ENCODE measurements around the gene MRPS18C. TPM values are rescaled to one million over a fixed set of nuclear protein-coding genes. Genes with fewer than 3 reads are reported as not detected.

MRPS18C gene
- polyA plus RNA-seq, 2 of the 4 experiments (the other 2 are of a cell fraction) = 67.4 to 132 TPM

DNA sequence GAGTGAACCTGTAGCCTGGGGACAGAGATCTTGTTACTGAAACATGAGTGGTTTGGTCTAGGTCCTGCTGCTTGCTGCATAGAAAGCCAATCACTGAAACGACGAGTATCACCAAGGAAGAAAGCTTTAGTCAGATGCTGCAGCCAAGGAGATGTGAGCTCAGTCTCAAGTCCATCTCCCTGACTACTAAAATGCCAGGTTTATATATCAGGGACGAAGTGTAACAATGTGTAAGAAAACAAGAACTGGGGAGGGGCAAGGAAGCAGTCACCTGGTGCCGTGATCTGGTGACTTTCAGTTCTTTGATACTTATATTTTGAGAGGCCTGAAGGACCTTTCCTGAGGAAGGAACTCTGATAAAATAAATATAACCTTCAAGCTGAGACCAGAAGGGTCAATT is 48.6 kb downstream of the MRPS18C start:
- no peak for FAIRE-seq

DNA sequence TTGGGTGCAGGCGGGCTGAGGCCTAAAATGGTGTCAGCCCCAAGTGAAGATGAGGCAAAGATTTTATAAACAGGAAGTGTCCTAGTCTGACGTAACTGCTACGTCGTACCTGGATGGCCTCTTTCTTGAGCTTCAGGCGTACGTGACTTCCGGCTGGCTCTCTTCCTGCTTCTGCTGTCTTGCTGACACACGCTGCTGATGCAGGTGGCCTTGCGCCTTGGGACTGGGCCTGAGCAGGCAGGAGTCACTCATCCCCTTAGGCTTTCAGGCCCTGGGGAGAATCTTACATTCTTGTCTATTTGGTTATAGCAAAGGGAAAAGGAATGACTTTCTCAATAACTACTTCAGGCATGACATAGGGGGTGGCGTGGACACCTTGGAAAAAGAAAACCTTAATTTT is 49.1 kb downstream of the MRPS18C start:
- CTCF ChIA-PET = no interaction called here
- no peak for DNase-seq (ENCODE audit: low read depth in 1 of 2, low spot score in 1 of 2)
- H3K4me3 ChIP-seq = no peak overlapping the region
- no peaks in the 10 kb centered on the region for H3K4me1 ChIP-seq
- H3K4me2 ChIP-seq = no peak overlapping the region
- TF ChIP-seq KDM5A (IDR thresholded peaks at IDR 0.05) (no peak), ZFP36 (IDR thresholded peaks at IDR 0.05; ENCODE audit: borderline replicate concordance, partially characterized antibody) (no peak), MAFK (IDR thresholded peaks at IDR 0.05; ENCODE audit: partially characterized antibody) (no peak), RAD21 (conservative IDR thresholded peaks at IDR 0.05 in 1 of 2, IDR thresholded peaks at IDR 0.05 in 1 of 2) (no peak), HDAC2 (IDR thresholded peaks at IDR 0.05) (no peak), HOXA7 (CRISPR knock-in tag; IDR thresholded peaks at IDR 0.05) (no peak), HOXB13 (CRISPR knock-in tag; IDR thresholded peaks at IDR 0.05; ENCODE audit: low read depth) (no peak), TP53 (CRISPR knock-in tag; IDR thresholded peaks at IDR 0.05) (no peak), JUN (IDR thresholded peaks at IDR 0.05) (no peak), CEBPB (IDR thresholded peaks at IDR 0.05) (no peak), CHD4 (IDR thresholded peaks at IDR 0.05; ENCODE audit: borderline replicate concordance) (no peak), KDM1A (IDR thresholded peaks at IDR 0.05; ENCODE audit: low read depth) (no peak)
- TF ChIP-seq, protein P1, sequence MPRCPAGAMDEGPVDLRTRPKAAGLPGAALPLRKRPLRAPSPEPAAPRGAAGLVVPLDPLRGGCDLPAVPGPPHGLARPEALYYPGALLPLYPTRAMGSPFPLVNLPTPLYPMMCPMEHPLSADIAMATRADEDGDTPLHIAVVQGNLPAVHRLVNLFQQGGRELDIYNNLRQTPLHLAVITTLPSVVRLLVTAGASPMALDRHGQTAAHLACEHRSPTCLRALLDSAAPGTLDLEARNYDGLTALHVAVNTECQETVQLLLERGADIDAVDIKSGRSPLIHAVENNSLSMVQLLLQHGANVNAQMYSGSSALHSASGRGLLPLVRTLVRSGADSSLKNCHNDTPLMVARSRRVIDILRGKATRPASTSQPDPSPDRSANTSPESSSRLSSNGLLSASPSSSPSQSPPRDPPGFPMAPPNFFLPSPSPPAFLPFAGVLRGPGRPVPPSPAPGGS (IDR thresholded peaks at IDR 0.05) = no peak
- TF ChIP-seq, protein P2, sequence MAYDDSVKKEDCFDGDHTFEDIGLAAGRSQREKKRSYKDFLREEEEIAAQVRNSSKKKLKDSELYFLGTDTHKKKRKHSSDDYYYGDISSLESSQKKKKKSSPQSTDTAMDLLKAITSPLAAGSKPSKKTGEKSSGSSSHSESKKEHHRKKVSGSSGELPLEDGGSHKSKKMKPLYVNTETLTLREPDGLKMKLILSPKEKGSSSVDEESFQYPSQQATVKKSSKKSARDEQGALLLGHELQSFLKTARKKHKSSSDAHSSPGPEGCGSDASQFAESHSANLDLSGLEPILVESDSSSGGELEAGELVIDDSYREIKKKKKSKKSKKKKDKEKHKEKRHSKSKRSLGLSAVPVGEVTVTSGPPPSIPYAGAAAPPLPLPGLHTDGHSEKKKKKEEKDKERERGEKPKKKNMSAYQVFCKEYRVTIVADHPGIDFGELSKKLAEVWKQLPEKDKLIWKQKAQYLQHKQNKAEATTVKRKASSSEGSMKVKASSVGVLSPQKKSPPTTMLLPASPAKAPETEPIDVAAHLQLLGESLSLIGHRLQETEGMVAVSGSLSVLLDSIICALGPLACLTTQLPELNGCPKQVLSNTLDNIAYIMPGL (CRISPR knock-in tag; IDR thresholded peaks at IDR 0.05; ENCODE audit: borderline replicate concordance) = no peak
- TF ChIP-seq, protein P3, sequence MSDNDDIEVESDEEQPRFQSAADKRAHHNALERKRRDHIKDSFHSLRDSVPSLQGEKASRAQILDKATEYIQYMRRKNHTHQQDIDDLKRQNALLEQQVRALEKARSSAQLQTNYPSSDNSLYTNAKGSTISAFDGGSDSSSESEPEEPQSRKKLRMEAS (IDR thresholded peaks at IDR 0.05) = no peak
- TF ChIP-seq, protein P4, sequence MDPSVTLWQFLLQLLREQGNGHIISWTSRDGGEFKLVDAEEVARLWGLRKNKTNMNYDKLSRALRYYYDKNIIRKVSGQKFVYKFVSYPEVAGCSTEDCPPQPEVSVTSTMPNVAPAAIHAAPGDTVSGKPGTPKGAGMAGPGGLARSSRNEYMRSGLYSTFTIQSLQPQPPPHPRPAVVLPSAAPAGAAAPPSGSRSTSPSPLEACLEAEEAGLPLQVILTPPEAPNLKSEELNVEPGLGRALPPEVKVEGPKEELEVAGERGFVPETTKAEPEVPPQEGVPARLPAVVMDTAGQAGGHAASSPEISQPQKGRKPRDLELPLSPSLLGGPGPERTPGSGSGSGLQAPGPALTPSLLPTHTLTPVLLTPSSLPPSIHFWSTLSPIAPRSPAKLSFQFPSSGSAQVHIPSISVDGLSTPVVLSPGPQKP (IDR thresholded peaks at IDR 0.05; ENCODE audit: low read depth, low read length) = no peak
- TF ChIP-seq, protein P5, sequence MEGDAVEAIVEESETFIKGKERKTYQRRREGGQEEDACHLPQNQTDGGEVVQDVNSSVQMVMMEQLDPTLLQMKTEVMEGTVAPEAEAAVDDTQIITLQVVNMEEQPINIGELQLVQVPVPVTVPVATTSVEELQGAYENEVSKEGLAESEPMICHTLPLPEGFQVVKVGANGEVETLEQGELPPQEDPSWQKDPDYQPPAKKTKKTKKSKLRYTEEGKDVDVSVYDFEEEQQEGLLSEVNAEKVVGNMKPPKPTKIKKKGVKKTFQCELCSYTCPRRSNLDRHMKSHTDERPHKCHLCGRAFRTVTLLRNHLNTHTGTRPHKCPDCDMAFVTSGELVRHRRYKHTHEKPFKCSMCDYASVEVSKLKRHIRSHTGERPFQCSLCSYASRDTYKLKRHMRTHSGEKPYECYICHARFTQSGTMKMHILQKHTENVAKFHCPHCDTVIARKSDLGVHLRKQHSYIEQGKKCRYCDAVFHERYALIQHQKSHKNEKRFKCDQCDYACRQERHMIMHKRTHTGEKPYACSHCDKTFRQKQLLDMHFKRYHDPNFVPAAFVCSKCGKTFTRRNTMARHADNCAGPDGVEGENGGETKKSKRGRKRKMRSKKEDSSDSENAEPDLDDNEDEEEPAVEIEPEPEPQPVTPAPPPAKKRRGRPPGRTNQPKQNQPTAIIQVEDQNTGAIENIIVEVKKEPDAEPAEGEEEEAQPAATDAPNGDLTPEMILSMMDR (IDR thresholded peaks at IDR 0.05) = no peak
- ATAC-seq = no peak
- POLR2A ChIA-PET = interaction anchor here (0.7 kb wide), 1 partner anchor 396 kb away, joined by 3 read pairs; no protein-coding TSS in a partner anchor
- no peak for FAIRE-seq
- 92% methylated on average over 10 of the region's 10 CpGs for WGBS (ENCODE audit: missing lambda C conversion rate)
- no peaks in the 10 kb centered on the region for H3K9me3 ChIP-seq
- no peak overlapping the region for H3K27ac ChIP-seq

More for the DNA sequence above, 48.6 kb downstream of the MRPS18C start:
- H3K27ac ChIP-seq = no peak overlapping the region
- CTCF ChIA-PET = no interaction called here
- H3K4me1 ChIP-seq = no peaks in the 10 kb centered on the region
- no peak overlapping the region for H3K4me3 ChIP-seq
- DNase-seq (ENCODE audit: low read depth in 1 of 2, low spot score in 1 of 2) (no peak), ATAC-seq (no peak)
- no peak overlapping the region for H3K4me2 ChIP-seq
- no peaks in the 10 kb centered on the region for H3K9me3 ChIP-seq
- 76% methylated on average over 4 of the region's 4 CpGs for WGBS (ENCODE audit: missing lambda C conversion rate)
- POLR2A ChIA-PET = interaction anchor here (0.7 kb wide), 1 partner anchor 396 kb away, joined by 3 read pairs; no protein-coding TSS in a partner anchor
- TF ChIP-seq TFCP2L1 (CRISPR knock-in tag; IDR thresholded peaks at IDR 0.05) (no peak), TP53 (CRISPR knock-in tag; IDR thresholded peaks at IDR 0.05) (no peak), KDM5A (IDR thresholded peaks at IDR 0.05) (no peak), FOSL2 (IDR thresholded peaks at IDR 0.05) (no peak), FOSL2 (CRISPR knock-in tag; IDR thresholded peaks at IDR 0.05) (no peak), KDM1A (IDR thresholded peaks at IDR 0.05; ENCODE audit: low read depth) (no peak), ZSCAN20 (CRISPR knock-in tag; IDR thresholded peaks at IDR 0.05) (no peak), EHMT2 (IDR thresholded peaks at IDR 0.05; ENCODE audit: low read depth) (no peak), HOXB5 (CRISPR knock-in tag; IDR thresholded peaks at IDR 0.05) (no peak)
- TF ChIP-seq, protein P6, sequence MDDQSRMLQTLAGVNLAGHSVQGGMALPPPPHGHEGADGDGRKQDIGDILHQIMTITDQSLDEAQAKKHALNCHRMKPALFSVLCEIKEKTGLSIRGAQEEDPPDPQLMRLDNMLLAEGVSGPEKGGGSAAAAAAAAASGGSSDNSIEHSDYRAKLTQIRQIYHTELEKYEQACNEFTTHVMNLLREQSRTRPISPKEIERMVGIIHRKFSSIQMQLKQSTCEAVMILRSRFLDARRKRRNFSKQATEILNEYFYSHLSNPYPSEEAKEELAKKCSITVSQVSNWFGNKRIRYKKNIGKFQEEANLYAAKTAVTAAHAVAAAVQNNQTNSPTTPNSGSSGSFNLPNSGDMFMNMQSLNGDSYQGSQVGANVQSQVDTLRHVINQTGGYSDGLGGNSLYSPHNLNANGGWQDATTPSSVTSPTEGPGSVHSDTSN (IDR thresholded peaks at IDR 0.05) = no peak
